Type B pancreatic cell (in vitro differentiated cells): ENCODE results near the gene MAB21L4. TPM values are rescaled to one million over a fixed set of nuclear protein-coding genes. Genes with fewer than 3 reads are reported as not detected.

Experiments
- DNase-seq: peaks from one replicate; pipeline ENCODE4 v3.0.0; 2021; ENCODE audit warnings: mixed read lengths; ENCODE audit not compliant: unreplicated experiment; ENCODE audit errors: extremely low spot score
- H3K27ac Mint-ChIP-seq: 2 replicates; pipeline ENCODE4 v1.8.0; 2021; ENCODE audit warnings: mild to moderate bottlenecking, mixed read lengths
- H3K27me3 Mint-ChIP-seq: 2 replicates; pipeline ENCODE4 v1.8.0; 2021; ENCODE audit warnings: mixed read lengths
- H3K36me3 Mint-ChIP-seq: 2 replicates; pipeline ENCODE4 v1.8.0; 2021; ENCODE audit warnings: mixed read lengths
- H3K4me1 Mint-ChIP-seq: one replicate; pipeline ENCODE4 v1.8.0; 2021; ENCODE audit warnings: mixed read lengths; ENCODE audit not compliant: unreplicated experiment
- H3K4me3 Mint-ChIP-seq: 2 replicates; pipeline ENCODE4 v1.8.0; 2021; ENCODE audit warnings: mild to moderate bottlenecking, mixed read lengths
- H3K9me3 Mint-ChIP-seq: 2 replicates; pipeline ENCODE4 v1.8.0; 2021; ENCODE audit warnings: mixed read lengths
- total RNA-seq: library from RNA; stranded (reverse); gene quantifications from 2 replicates; pipeline ENCODE4 v1.2.1, GENCODE V29; 2021; ENCODE audit warnings: low replicate concordance
- TF ChIP-seq, protein P1 (sequence below): fragments of 200-600 bp; sonication (generic); conservative IDR thresholded peaks from 2 replicates; pipeline ENCODE4 v1.5.0; 2021; ENCODE audit warnings: antibody characterized with exemption, mild to moderate bottlenecking

The MAB21L4 gene
- total RNA-seq, 1 donor from 2014 or later, result 62.0 TPM

DNA sequence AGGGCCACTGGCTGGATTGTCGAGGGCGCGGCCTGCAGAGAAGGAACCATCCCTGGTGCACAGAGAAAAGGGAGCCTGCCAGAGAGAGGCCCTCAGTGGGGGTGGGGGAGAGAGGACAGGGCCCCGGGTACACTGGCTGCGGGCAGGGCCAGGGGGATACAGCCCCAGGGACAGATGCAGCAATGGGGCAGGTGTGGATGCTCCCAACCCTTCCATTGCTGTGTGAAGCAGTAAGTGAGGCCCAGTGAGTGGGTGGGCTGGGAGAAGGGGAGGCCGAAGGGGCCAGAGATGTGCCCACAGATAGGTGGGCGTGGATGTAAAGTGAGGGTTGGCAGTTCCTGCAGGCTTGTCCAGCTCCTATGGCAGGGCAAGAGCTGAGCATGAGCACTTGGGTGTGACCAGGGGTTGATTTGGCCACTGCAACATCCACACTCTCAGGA, 19.9 kb downstream of the MAB21L4 start:
- H3K4me1 Mint-ChIP-seq, result no peaks in the 10 kb centered on the region
- no peak overlapping the region for H3K27ac Mint-ChIP-seq
- DNase-seq, result no peak
- H3K36me3 Mint-ChIP-seq, result no peaks in the 10 kb centered on the region
- no peaks in the 10 kb centered on the region for H3K27me3 Mint-ChIP-seq
- no peak overlapping the region for H3K4me3 Mint-ChIP-seq
- H3K9me3 Mint-ChIP-seq, result no peaks in the 10 kb centered on the region
- TF ChIP-seq, protein P1, sequence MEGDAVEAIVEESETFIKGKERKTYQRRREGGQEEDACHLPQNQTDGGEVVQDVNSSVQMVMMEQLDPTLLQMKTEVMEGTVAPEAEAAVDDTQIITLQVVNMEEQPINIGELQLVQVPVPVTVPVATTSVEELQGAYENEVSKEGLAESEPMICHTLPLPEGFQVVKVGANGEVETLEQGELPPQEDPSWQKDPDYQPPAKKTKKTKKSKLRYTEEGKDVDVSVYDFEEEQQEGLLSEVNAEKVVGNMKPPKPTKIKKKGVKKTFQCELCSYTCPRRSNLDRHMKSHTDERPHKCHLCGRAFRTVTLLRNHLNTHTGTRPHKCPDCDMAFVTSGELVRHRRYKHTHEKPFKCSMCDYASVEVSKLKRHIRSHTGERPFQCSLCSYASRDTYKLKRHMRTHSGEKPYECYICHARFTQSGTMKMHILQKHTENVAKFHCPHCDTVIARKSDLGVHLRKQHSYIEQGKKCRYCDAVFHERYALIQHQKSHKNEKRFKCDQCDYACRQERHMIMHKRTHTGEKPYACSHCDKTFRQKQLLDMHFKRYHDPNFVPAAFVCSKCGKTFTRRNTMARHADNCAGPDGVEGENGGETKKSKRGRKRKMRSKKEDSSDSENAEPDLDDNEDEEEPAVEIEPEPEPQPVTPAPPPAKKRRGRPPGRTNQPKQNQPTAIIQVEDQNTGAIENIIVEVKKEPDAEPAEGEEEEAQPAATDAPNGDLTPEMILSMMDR, result no peak

DNA sequence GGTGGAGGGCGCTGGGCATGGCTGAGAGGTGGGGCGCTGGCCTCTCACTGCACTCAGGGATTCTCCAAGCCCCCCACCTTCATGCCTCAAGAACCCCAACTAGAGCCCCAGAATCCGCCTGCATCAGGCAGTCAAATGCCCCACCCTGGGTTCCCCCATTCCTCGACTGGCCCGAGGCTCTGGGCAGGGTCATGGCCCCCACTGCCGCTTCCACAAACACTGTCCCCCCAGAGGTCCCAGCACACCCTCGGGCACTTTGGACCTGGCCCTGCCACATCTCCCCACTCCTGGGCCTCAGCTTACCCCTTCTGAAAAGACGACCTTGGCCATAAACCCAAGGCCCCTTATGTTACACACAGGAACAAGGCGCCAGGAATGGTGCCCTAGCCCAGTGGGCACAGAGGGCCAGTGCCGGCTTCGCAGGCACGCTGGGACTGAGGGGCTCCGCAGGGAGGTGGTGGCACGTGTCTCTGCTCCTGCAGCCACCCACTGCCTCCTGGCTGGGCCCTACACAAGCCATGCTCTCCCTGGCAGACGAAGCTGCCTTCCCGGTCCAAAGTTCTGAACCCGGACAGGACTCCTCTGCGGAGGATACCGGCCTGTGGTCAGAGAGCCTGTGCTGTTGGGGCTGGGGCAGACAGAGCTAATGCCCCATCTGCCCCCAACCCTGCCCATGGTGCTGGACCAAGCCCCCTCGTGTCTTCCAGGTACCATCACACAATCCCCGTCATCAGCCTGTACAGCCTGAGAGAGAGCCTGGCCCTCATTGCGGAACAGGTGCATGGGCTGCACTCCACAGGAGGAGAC, 20.5 kb downstream of the MAB21L4 start:
- H3K27me3 Mint-ChIP-seq, result no peaks in the 10 kb centered on the region
- no peaks in the 10 kb centered on the region for H3K36me3 Mint-ChIP-seq
- no peaks in the 10 kb centered on the region for H3K9me3 Mint-ChIP-seq
- TF ChIP-seq, protein P1, result no peak
- H3K27ac Mint-ChIP-seq, result no peak overlapping the region
- H3K4me1 Mint-ChIP-seq, result no peaks in the 10 kb centered on the region
- DNase-seq, result no peak
- H3K4me3 Mint-ChIP-seq, result no peak overlapping the region

DNA sequence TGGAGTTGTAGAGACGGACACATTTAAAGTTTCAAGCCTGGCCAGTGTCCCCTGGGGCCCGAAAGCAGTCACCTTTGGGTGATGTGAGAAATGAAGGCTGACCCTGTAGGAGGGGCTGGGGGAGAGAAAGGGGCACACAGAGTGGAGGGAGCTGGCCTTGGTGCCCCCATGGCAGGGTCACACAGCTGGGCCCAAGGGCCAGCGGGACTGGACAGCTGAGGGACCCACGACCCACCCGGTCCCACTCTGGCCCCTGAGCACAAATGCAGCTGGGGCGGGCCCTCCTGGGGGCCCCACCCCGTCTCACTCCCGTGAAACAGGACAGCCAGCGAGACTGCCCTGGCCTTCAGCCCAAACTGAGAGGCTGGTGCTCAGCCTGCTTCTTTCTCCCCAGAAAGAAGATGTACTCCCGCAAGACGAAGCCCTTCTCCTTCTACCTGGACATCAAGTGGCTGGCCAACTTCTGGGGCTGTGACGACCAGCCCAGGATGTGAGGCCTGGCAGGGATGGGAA, 21.2 kb downstream of the MAB21L4 start:
- Mint-ChIP-seq H3K4me1 (no peaks in the 10 kb centered on the region), H3K27ac (no peak overlapping the region), H3K36me3 (no peaks in the 10 kb centered on the region), H3K9me3 (no peaks in the 10 kb centered on the region), H3K27me3 (no peaks in the 10 kb centered on the region), H3K4me3 (no peak overlapping the region)
- no peak for DNase-seq
- TF ChIP-seq, protein P1, result no peak

DNA sequence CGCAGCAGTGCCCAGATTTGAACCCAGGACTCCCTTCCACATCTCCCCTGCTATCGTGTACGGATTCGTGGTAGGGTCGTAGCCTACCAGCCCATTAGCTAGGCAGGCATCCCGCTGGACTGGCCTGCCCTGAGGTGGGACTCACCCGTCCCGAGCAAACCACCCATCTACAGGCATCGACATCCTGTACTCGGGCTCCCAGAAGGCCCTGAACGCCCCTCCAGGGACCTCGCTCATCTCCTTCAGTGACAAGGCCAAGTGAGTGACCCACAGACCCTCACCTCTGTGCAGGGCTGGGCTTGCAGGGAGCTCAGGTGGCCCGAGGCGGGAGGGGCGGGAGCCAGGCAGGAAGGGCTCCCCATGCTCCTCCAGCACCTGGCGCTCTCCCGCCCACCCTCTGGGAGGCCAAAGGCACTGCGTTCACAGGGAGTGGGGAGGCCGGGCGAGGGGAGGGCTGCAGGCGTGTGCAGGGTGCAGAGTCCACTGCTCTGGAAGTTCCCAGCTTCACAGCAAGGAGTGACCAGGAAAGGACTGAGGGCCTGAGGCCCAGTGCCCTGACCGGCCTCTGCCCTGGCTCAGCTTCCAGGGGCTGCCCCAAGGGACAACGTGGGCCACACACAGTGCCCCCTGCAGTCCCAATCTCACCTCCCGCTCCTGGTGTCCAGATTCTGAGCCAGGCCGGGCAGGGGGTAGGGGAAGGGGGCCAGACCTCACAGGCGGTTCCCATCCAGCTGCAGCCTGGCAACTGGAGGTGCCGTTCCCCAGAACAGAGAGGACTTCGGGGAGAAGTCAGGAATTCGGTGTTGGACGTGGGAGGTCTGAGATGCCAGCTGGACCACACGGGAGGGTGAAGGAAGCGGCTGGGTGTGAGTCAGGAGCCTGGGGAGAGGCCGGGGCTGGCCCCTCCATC, 21.9 kb downstream of the MAB21L4 start:
- H3K27ac Mint-ChIP-seq, result peak overlapping the region; percentile 61
- H3K27me3 Mint-ChIP-seq, result no peaks in the 10 kb centered on the region
- no peak for DNase-seq
- H3K4me3 Mint-ChIP-seq, result no peak overlapping the region
- no peaks in the 10 kb centered on the region for H3K4me1 Mint-ChIP-seq
- TF ChIP-seq, protein P1, result no peak
- H3K36me3 Mint-ChIP-seq, result no peaks in the 10 kb centered on the region
- H3K9me3 Mint-ChIP-seq, result no peaks in the 10 kb centered on the region

DNA sequence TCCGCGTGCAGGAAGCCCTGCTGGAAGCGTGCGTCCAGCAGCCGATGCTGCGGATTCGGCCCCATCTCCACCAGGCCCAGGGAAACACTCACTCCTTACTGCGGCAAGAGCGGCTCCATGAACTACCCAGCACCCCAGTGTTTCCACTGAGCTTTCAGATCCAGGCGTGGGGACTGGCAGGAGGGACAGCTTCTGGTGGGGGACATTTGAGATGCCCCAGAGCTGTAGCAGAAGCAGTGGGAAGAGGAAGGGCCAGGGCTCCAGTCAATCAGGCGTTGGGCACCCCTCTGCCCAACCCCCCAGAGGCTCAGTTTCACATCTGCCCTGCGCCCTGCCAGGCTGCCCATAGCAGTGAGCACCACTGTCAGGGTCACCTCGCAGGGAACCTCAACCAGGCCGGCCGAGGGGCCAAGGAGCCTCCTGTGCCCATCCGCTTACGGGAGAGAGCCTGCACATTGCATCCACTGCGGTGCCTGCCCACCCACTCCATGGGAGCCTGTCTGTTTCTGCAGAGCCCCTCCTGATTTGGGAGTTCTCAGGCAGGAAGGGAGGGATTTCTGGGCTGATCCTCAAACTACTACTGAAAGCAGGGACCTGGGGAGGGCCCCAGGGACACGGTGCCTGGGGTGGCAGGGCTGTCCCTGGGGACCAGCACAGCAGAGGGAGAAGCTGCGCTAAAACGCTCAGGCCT, 22.7 kb downstream of the MAB21L4 start:
- Mint-ChIP-seq H3K36me3 (no peaks in the 10 kb centered on the region), H3K9me3 (no peaks in the 10 kb centered on the region), H3K4me3 (no peak overlapping the region), H3K27ac (no peak overlapping the region), H3K27me3 (no peaks in the 10 kb centered on the region), H3K4me1 (peaks cover 2% of the 10 kb centered on the region)
- TF ChIP-seq, protein P1, result no peak
- no peak for DNase-seq
